Measurements from ENCODE around the gene AAMDC. TPM values are rescaled to one million over a fixed set of nuclear protein-coding genes. Genes with fewer than 3 reads are reported as not detected.
"Not testable (repeated sequence)": the region's sequence is repeated elsewhere in the genome, so short reads cannot be mapped to it uniquely, and the experiment has no call there.

The AAMDC gene
- total RNA-seq, 1 experiment from 2014 or later, result 11.7 TPM

DNA sequence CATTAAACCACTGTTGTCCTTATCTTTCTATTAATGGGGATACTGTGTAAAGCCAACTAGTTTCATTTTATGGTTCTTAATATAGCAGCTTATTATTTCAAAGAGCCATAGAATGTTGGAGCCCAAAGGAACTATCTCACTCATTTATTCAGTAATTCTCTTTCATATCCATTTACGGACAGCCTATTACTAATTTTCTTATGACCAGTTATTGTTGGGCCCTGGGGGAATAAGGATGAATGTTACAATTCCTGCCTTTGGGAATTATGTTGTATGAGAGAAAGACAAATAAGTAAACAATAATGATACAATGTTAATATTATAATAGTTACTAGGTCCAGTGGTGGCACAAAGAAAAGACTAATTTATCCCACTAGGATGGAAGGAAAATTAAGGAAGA is 52.4 kb downstream of the AAMDC start:
- intact Hi-C loops (cut with micrococcal nuclease; ENCODE audit: unreplicated experiment), result no loop called here
- no peaks in the 10 kb centered on the region for H3K9me3 Mint-ChIP-seq (ENCODE audit: low read depth, unreplicated experiment)
- no peak for DNase-seq
- peaks cover 9% of the 10 kb centered on the region for H3K36me3 Mint-ChIP-seq (ENCODE audit: insufficient read depth, unreplicated experiment)
- no peaks in the 10 kb centered on the region for H3K27me3 Mint-ChIP-seq (ENCODE audit: unreplicated experiment)
- H3K4me3 Mint-ChIP-seq (ENCODE audit: low read depth, unreplicated experiment), result no peak overlapping the region
- no TSS peak for BruUV-seq (replicated peaks)
- CTCF ChIA-PET, result no interaction called here
- H3K27ac Mint-ChIP-seq (ENCODE audit: unreplicated experiment), result no peak overlapping the region
- TF ChIP-seq, protein P1, sequence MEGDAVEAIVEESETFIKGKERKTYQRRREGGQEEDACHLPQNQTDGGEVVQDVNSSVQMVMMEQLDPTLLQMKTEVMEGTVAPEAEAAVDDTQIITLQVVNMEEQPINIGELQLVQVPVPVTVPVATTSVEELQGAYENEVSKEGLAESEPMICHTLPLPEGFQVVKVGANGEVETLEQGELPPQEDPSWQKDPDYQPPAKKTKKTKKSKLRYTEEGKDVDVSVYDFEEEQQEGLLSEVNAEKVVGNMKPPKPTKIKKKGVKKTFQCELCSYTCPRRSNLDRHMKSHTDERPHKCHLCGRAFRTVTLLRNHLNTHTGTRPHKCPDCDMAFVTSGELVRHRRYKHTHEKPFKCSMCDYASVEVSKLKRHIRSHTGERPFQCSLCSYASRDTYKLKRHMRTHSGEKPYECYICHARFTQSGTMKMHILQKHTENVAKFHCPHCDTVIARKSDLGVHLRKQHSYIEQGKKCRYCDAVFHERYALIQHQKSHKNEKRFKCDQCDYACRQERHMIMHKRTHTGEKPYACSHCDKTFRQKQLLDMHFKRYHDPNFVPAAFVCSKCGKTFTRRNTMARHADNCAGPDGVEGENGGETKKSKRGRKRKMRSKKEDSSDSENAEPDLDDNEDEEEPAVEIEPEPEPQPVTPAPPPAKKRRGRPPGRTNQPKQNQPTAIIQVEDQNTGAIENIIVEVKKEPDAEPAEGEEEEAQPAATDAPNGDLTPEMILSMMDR (IDR thresholded peaks at IDR 0.05; ENCODE audit: unreplicated experiment), result no peak
- no peaks in the 10 kb centered on the region for H3K4me1 Mint-ChIP-seq (ENCODE audit: low read depth, unreplicated experiment)

DNA sequence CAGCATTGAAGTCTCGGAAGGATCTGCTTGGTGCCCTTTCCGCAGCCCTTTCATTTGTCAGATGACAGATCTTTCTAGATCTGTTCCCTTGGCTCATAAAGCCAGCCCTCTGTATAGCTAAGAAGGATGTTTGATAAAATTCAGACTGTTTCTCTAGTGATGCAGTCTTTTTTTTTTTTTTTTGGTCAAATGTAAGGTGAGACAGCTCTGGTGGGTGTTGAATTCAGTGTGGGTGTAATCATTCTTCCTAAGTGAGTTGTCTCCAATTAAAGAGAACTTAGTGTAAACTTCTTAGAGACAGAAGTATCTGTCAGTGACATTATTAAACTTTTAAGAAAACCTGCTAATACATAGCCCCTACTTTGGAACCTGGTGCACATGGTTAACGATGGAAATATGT is 53.3 kb downstream of the AAMDC start:
- no peak overlapping the region for H3K27ac Mint-ChIP-seq (ENCODE audit: unreplicated experiment)
- H3K4me1 Mint-ChIP-seq (ENCODE audit: low read depth, unreplicated experiment), result no peaks in the 10 kb centered on the region
- no peaks in the 10 kb centered on the region for H3K27me3 Mint-ChIP-seq (ENCODE audit: unreplicated experiment)
- no peak for DNase-seq
- CTCF ChIA-PET, result no interaction called here
- H3K36me3 Mint-ChIP-seq (ENCODE audit: insufficient read depth, unreplicated experiment), result peaks cover 12% of the 10 kb centered on the region
- TF ChIP-seq, protein P1 (IDR thresholded peaks at IDR 0.05; ENCODE audit: unreplicated experiment), result no peak
- H3K4me3 Mint-ChIP-seq (ENCODE audit: low read depth, unreplicated experiment), result no peak overlapping the region
- no TSS peak for BruUV-seq (replicated peaks)
- no peaks in the 10 kb centered on the region for H3K9me3 Mint-ChIP-seq (ENCODE audit: low read depth, unreplicated experiment)
- intact Hi-C loops (cut with micrococcal nuclease; ENCODE audit: unreplicated experiment), result no loop called here

DNA sequence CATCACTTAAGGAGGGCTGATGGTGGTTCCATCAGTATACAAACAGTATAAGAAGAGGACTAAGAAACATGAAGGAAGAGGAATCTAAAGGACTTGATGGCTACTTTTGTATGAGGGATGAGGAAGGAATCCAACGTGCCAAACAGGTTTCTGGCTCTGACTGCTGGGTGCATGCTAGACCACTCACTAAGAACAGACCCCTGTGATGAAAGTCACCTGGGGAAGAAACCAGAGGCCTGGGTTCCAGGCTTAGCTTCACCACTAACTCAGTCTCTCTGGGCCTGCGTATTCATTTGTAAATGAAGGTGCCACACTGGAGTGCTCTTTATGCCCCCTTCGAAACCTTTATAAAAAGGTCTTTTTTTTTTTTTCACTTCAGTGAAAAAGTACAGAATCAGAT is 55.1 kb downstream of the AAMDC start:
- no peak overlapping the region for H3K27ac Mint-ChIP-seq (ENCODE audit: unreplicated experiment)
- CTCF ChIA-PET, result no interaction called here

DNA sequence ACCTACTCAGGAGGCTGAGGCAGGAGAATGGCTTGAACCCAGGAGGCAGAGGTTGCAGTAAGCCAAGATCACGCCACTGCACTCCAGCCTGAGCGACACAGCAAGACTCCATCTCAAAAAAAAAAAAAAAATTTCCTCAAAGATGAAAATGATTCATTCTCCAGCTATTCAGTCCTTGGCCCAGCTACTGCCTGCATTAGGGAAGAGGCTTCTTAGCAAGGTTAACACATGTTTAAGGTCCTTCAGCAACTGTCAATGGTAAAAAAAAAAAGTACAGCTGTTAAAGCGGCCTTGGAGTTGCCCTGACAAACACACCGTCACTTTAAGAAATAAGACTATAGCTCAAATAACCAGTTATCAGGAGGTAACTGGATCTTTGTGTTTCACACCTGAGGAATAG is 57.3 kb downstream of the AAMDC start:
- intact Hi-C loops (cut with micrococcal nuclease; ENCODE audit: unreplicated experiment); H3K4me3 Mint-ChIP-seq (ENCODE audit: low read depth, unreplicated experiment); H3K4me1 Mint-ChIP-seq (ENCODE audit: low read depth, unreplicated experiment); BruUV-seq (replicated peaks); H3K36me3 Mint-ChIP-seq (ENCODE audit: insufficient read depth, unreplicated experiment); DNase-seq; H3K27me3 Mint-ChIP-seq (ENCODE audit: unreplicated experiment); H3K9me3 Mint-ChIP-seq (ENCODE audit: low read depth, unreplicated experiment); H3K27ac Mint-ChIP-seq (ENCODE audit: unreplicated experiment): not testable (repeated sequence)
- CTCF ChIA-PET, result interaction anchor here (0.6 to 0.7 kb wide), 2 partner anchors 8 to 54 kb away, joined by 3 to 6 read pairs; no protein-coding TSS in a partner anchor

More for the DNA sequence above, 55.1 kb downstream of the AAMDC start:
- TF ChIP-seq, protein P1 (IDR thresholded peaks at IDR 0.05; ENCODE audit: unreplicated experiment), result no peak
- Mint-ChIP-seq H3K4me1 (ENCODE audit: low read depth, unreplicated experiment) (no peaks in the 10 kb centered on the region), H3K27me3 (ENCODE audit: unreplicated experiment) (no peaks in the 10 kb centered on the region), H3K9me3 (ENCODE audit: low read depth, unreplicated experiment) (no peaks in the 10 kb centered on the region), H3K36me3 (ENCODE audit: insufficient read depth, unreplicated experiment) (peaks cover 8% of the 10 kb centered on the region), H3K4me3 (ENCODE audit: low read depth, unreplicated experiment) (no peak overlapping the region)
- DNase-seq, result no peak
- intact Hi-C loops (cut with micrococcal nuclease; ENCODE audit: unreplicated experiment), result no loop called here
- no TSS peak for BruUV-seq (replicated peaks)

DNA sequence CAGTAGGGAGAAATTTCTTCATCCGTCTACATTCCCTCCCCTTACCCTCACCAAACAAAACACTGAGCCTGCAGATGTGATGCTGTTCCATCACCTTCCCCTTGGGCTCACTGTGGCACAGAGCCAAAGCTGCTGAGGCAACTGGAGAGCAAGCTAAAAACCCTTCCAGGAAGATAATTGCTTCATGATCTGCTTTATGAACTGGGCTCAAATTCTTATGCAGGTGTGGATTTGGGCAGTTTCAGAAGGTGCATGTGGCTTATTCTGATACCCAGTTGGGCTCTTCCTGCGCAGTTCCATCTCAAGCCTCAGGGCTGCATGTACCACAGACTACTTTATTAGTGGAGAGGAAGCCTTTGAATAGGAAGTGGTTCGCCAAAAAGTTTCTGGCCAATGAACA is 58.3 kb downstream of the AAMDC start:
- DNase-seq, result no peak
- TF ChIP-seq, protein P1 (IDR thresholded peaks at IDR 0.05; ENCODE audit: unreplicated experiment), result no peak
- Mint-ChIP-seq H3K9me3 (ENCODE audit: low read depth, unreplicated experiment) (no peaks in the 10 kb centered on the region), H3K27me3 (ENCODE audit: unreplicated experiment) (no peaks in the 10 kb centered on the region), H3K36me3 (ENCODE audit: insufficient read depth, unreplicated experiment) (peaks cover 8% of the 10 kb centered on the region), H3K27ac (ENCODE audit: unreplicated experiment) (no peak overlapping the region), H3K4me3 (ENCODE audit: low read depth, unreplicated experiment) (no peak overlapping the region), H3K4me1 (ENCODE audit: low read depth, unreplicated experiment) (no peaks in the 10 kb centered on the region)
- CTCF ChIA-PET, result no interaction called here
- no TSS peak for BruUV-seq (replicated peaks)
- intact Hi-C loops (cut with micrococcal nuclease; ENCODE audit: unreplicated experiment), result no loop called here
